GM12878 (cell line): ENCODE results near the gene MAGI2.

Source experiments
- CTCF ChIP-seq, 3 experiments: IDR thresholded peaks in 2 of 3; conservative IDR thresholded peaks in 1 of 3; 2 replicates each; pipeline ENCODE4 v1.5.1; 2011; ENCODE audit warnings: low read depth in 3 of 3, low read length in 3 of 3, mild to moderate bottlenecking in 3 of 3, control low read depth in 2 of 3, moderate library complexity in 2 of 3, inconsistent platforms in 1 of 3, mixed read lengths in 1 of 3; ENCODE audit not compliant: control insufficient read depth in 2 of 3, insufficient read depth in 1 of 3; ENCODE audit errors: extremely low read depth in 1 of 3
- POLR2AphosphoS5 ChIP-seq: IDR thresholded peaks from 2 replicates; pipeline ENCODE4 v1.6.1; 2011; ENCODE audit warnings: mild to moderate bottlenecking, low read length, inconsistent platforms
- SPI1 ChIP-seq: IDR thresholded peaks from 2 replicates; pipeline ENCODE4 v1.6.1; 2011; ENCODE audit warnings: low read depth, mild to moderate bottlenecking, low read length, moderate library complexity, borderline replicate concordance; ENCODE audit not compliant: insufficient read depth
- TCF3 ChIP-seq: IDR thresholded peaks from 2 replicates; pipeline ENCODE4 v1.6.1; 2012; ENCODE audit warnings: low read depth, mild to moderate bottlenecking, low read length, borderline replicate concordance; ENCODE audit not compliant: insufficient read depth

- no peak for TF ChIP-seq POLR2AphosphoS5
- TF ChIP-seq TCF3: no peak
- no peak for TF ChIP-seq SPI1
- no peak for TF ChIP-seq CTCF (IDR thresholded peaks at IDR 0.05 in 2 of 3, conservative IDR thresholded peaks at IDR 0.05 in 1 of 3; ENCODE audit: control insufficient read depth in 2 of 3, extremely low read depth in 1 of 3, insufficient read depth in 1 of 3, low read depth in 3 of 3, low read length in 3 of 3)
Measured at GRCh38 chr7:78017591-78018100, 1435.8 kb downstream of the MAGI2 start.
